SW480 (cell line): ENCODE data around the gene ZNF319.

ENCODE experiments used
- DNase-seq: peaks from one replicate; pipeline ENCODE4 v3.0.0-alpha.2; 2016; ENCODE audit warnings: low spot score

Gene ZNF319

DNA sequence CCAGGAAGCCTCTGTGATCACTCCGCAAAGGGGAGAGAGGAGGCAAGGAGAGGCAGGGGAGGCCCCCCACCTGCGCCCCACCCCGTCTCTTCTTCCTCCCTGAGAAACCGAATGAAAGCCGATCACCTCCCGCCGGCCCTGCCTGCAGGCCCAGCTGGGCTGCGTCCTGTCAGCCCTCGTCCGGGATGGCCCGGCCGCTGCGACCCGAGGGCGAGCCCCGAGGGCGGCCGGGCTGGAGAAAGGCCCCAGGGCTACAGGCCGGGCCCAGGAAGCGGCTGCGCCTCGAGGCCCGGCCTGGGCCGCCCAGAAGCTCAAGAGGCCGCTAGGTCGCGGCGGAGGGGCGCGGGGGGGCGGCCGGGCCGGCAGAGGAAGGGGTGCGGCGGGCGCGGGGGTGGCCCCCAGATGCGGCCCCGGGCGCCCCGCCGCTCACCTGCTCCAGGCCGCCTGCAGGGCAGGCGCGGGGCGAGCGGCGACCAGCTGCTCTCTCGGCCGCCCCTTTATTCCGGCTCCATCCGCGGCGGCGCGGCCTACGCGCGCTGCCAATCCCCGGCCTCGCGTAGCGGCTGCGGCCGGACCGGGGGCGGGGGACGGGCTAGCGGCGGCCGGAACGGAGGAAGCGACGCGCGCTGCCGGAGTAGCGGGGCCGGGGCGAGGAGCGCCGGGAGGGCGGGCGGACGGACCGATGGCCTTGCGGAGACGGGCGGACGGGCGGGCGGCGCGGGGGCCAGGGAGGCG lies at the start of gene ZNF319:
Gene ZNF319, minus strand, starts transcription at position 702 of the 735 bp plus-strand sequence. CDS start 2,407 bp downstream, outside the sequence.
- no peak for DNase-seq

DNA sequence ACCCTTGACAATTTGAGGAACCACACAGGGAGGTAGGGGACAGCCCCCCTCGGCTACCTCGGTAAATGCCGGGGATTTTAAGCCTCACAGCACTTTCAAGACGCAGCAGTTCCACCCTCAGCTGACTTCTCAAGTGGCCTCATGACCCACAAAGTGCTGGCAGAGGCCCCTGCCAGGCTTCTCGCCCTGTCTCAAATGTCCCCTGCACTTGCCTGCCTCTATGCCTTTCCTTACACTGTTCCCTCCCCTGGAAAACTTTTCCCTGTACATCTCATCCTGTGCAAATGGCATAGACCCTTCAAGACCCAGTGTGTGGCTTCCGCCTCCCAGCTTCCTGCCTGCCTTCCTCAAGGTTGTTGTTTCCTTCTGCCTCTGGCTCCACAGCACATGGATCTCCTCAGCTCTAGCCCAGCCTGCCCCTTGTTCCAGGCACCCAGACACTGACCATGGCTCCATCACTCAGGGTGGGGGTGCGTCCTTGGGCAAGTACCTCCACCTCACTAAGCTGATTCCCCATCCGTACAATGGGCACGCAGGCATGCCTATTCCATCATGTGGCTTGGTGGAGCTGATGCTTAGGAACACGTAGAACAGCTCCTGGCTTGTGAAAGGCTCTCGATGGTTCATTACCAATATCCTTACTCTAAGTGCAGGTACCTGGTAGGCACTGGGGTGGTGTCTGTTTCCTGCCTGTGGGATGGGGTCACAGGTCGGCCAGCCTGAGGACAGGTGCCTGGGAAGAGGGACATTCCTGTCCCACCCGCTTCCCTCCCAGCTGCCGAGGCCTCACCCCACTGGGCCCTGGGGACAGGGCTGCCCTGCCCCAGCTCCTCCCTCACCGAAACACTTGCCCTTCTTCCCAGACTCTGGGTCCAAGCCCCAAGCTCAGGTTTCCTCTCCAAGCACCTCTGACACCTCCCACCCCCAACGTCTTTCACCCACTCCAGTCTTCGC lies 49.0 kb upstream of the ZNF319 start:
- no peak for DNase-seq

DNA sequence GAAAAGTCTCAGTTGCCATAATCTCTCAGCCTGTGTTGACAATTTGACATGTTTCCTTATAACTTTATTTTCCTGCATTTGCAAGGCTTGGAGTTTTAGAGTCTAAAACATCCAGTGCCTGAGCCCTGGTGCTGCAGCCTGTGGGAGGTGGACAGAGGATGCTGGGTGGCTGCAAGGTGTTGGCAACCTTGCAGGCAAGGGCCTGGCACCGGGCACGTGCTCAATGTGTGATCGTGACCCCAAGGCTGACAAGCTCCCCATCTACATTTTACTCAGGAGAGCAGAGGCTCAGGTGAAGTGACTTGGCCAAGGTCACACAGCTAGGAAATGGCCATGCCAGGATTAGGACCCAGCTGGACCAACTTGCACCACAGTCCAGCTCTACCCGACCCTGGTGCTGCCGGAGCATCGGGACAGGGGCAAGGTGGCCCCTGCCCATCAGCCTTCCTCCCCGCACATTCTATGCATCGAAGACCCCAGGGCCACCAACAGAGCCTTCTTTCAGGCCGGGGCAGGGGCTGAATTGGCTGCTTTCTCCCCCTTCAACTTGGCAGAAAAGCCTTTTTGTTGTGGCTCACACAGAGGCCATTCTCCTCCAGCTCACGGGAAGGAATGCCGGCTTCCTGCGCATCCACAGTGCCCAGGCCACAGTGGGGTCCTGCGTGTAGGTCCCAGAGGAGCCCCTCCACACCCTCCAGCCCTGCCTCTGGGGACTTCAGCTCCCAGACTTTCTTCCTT lies 48.2 kb upstream of the ZNF319 start:
- no peak for DNase-seq

DNA sequence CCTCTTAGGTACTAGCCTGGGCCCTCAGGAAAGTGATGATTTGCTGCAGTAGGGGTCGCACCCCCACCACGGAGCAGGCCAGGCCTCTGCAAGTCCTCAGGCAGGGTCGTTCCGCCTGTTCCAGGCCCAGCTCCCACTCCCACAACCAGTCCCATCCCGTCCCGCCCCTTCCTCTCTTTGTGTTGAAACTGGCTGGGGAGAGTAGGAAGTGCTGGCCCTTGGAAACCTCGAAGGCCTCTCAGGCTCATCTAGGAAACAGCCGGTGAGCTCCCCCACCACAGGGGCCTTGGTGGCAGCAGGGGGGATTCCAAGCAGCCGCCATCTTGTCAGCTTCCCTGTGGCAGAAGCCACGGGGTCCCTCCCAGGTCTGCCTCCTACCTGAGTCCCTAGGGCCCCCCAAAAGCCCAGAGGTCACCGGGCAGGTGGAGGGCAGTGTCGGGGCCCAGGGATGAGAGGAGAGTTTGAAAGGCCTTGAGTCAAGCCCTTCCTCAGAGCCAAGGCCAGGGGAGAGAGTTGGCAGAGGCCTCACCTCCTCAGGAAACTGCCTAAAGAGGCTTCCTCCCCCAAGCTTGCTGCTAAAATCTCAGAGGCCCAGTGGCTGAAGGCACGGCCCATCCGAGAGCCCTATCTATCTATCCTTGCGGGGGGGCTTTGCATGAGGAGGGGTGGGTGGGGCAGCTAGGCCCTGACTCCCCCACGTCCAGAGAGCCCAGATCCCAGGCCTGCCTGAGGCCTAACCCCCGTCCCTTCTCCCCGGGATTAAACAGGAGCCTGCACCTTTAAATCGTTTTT lies 47.3 kb upstream of the ZNF319 start:
- DNase-seq, result no peak

DNA sequence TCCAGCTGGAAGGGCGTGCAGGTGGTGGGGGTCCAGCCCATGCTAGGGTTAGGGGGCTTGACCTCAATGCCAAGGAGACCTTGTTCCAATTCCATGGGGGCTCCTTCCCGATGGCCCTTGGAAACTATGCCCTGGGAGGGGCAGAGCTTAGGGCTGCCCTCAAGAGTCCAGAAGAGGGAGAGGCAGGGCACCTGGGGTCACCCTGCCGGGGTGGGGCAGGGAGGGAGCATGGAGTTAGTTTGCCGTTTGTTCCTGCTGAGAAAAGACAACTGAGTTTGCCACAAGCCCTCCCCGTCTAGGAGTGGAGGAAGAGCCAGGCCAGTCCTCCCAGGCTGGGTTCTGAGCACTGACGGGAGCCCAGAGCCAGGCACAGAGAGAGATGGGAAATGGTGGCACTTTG lies 46.5 kb upstream of the ZNF319 start:
- no peak for DNase-seq

DNA sequence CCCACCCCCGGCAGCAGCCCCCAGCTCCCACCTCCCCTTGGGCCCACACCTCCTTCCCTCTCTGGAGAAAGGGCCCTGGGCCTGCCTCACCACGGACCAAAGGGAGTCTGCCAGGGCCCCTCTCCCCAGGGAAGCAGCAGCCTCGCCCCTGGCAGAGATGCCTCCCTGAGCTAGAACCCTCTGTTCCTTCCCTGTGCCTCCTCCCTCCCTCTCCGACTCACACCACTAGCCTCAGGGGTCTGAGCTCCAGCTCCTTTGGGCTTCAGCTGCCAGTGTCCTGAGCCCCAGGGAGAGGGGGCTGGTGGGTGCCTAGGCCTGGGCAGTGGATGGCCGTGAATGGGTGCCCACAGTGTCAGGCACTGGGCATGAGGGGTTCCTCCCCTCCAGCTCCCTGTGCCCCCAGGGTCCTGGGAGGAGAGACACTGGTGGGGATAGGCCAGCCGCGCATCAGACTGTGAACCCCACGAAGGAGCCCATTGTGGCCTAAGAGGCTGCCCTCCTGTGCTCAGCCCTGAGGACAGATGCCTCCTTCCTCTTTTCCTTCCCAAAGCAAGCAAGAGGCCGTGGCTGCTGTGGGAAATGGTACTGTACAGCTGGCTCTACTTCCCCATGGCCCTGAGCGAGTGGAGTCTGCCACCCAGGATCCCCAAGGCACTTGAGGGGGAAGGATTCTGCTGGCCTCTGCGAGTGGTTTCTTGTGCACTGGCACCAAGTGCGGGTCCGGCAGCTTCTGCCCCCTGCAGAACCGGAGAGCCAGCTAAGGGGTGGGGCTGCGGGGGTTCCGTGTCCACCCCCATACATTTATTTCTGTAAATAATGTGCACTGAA lies 45.8 kb upstream of the ZNF319 start:
- no peak for DNase-seq

DNA sequence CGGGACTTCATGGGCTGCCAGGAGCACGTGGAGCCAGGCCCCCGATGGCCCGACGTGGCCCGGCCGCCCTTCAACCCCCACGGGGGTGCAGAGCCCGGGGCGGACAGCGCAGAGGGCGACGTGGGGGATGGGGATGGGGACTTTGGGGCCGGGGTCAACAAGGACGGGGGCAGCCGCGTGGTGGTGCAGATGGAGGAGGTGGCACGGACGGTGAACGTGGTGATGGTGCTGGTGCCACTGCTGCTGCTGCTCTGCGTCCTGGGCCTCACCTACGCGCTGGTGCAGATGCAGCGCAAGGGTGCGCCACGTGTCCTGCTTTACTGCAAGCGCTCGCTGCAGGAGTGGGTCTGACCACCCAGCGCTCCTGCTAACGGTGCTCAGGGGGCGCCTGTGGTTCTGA lies 44.6 kb upstream of the ZNF319 start:
- no peak for DNase-seq

DNA sequence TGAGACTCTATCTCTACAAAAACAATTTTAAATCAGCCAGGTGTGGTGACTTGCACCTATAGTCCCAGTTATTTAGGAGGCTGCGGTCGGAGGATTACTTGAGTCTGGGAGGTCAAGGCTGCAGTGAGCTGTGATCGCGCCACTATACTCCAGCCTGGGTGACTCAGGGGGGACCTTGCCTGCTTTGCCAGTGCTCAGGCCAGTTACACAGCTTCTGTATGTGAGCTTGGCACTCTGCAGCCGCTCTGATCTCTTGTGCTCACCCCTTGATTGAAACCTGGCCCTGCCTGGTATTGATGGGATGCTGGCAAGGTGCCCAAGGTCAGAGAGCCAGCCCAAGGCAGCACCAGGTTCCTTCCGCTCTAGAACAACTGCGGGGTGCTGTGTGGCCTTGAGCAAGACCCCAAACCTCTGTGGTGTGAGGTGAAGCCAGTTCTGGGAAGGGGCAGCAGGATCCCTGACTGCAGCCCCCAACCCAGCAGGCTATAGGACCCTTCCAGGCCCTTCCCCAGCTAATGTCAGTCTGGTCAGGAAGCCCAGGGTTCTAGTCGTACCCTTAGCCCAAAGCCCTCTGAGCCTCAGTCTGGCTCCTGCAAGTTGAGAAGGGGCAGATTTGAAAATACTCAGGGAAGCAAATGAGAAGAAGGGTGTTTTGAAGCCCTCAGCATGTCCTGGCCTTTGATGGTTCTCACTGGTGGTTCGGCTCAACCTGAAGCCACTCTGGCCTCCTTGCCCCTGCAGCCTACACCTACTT lies 44.0 kb upstream of the ZNF319 start:
- DNase-seq, result no peak

DNA sequence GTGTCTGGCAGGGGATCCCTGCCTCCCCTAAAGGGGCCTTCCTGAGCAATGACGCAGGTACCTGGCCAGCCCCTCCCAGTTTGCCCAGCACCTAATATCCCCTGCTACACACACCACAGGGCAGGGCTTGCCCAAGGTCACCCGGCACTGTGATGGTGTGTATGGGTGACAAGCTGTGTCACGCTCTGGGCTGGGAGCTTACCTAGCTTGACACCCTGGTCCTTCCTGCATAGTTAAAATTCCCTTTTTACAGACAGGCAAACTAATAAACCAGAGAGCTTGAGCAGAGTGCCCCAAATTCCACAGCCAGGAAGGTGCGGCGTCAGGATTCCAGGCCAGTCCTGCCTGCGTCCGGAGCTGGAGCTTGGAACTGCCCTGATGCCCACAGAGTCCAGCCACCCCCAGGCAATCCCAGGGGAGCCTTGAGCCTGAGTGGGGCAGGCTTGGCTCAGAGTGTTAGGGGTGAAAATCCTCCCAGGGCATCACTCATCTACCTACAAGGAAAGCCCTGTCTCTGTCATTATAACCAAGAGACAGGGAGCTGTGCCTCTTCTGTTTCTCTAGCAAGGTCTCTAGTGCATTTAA lies 43.2 kb upstream of the ZNF319 start:
- DNase-seq, result no peak

DNA sequence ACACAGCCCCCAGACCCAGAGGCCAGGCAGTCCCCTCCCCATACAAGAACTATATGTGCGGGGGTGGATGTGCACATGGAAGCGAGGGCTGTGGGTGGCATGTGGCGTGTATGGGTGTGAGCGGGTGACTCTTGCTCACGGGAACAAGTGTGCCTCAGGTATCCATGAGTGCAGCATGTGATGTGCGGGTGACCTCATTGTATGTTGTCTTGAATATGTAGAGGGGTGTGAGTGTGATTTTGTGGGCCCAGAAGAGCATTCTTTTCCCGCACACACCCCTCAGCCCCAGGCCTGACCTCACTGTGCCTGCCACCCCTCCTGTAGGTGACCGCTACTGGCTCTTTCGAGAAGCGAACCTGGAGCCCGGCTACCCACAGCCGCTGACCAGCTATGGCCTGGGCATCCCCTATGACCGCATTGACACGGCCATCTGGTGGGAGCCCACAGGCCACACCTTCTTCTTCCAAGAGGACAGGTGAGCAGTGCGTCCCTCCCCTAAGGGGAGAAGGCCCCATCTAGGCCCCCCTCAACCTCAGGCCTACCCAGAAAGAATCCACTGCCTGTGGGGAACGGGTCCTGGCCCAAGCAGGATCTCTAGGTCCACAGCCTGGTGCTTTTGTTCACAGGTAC lies 42.5 kb upstream of the ZNF319 start:
- no peak for DNase-seq

DNA sequence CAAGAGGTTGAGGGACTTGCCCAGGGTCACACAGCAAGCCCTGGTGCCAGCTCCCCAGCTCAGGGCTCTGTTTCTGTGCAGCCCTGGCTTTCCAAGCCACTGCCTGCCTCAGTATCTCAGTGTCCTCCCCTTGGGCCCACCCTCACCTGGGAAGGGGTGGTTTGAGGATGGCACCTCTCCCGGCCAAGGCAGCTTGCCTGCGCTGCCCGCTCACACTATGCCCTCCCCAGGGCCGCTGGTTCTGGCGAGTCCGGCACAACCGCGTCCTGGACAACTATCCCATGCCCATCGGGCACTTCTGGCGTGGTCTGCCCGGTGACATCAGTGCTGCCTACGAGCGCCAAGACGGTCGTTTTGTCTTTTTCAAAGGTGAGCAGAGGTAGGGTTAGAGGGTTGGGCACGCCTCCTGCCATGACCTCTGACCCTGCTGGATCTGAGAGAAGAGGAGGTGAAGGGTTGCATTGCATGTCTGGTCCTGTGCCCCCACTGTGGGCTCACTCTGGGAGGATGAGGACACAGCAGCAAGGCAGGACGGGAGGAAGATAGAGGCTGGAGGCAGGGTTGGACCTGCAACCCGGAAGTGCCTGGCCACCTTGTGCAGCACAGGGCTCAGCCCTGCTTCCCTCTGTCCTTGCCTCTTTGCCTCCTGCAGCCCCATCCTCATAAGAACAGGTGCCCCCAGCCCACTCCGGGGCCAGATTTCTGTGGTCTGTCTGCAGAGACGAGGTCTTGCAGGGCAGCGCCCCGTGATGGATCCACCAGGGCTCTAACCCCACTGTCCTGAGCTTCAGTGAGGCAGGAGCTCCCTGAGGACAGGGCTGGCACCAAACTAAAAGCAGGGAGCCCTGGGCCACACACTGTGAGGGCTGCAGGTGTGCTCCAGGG lies 41.8 kb upstream of the ZNF319 start:
- DNase-seq, result no peak

DNA sequence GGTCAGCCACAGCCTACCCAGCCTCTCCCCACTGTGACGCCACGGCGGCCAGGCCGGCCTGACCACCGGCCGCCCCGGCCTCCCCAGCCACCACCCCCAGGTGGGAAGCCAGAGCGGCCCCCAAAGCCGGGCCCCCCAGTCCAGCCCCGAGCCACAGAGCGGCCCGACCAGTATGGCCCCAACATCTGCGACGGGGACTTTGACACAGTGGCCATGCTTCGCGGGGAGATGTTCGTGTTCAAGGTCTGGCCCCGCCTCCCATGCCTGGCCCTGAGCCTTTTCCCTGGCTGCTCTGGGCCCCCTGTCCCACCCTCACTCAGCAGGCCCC lies 41.1 kb upstream of the ZNF319 start:
- DNase-seq, result no peak

DNA sequence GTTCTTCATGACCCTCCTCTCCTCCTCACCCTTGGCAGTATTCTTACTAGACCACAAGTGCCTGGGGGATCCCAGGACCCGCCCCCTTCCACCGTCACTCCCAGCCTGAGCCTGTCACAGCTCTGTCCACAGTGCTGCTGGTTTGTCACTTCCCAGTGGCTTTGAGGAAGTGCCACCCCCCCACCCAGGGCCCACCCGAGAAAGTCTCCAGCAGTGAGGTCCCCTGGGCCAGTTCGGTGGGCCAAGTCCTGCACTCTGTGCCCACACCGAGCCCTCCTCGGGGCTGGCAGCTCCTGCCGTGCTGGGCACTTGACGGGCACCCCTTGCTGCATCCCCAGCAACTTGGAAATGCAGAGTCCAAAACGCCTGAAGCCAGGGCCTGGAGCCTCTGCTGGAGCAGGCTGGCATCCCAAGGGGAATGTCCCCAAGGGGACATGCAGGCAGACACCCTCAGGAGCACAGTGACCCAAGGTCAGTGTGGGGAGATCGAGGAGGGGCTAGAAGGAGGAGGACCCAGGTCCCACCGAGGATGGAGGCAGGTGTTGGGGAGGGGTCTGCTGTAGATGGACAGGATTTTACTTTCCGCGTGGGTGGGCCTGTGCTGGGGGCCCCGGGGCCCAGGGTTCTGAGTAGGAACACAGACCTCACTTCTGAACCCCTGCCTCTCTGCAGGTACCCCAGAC lies 40.6 kb upstream of the ZNF319 start:
- no peak for DNase-seq

DNA sequence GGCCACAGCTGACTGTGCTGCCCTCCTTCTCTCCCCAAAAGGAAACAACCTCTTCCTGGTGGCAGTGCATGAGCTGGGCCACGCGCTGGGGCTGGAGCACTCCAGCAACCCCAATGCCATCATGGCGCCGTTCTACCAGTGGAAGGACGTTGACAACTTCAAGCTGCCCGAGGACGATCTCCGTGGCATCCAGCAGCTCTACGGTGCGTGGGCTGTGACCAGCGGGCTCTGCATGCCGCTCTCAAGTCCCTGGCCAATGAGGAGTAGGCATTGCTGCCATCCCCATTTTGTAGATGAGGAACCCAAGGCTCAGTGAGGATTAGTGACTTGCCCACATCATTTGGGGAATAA lies 40.0 kb upstream of the ZNF319 start:
- no peak for DNase-seq

DNA sequence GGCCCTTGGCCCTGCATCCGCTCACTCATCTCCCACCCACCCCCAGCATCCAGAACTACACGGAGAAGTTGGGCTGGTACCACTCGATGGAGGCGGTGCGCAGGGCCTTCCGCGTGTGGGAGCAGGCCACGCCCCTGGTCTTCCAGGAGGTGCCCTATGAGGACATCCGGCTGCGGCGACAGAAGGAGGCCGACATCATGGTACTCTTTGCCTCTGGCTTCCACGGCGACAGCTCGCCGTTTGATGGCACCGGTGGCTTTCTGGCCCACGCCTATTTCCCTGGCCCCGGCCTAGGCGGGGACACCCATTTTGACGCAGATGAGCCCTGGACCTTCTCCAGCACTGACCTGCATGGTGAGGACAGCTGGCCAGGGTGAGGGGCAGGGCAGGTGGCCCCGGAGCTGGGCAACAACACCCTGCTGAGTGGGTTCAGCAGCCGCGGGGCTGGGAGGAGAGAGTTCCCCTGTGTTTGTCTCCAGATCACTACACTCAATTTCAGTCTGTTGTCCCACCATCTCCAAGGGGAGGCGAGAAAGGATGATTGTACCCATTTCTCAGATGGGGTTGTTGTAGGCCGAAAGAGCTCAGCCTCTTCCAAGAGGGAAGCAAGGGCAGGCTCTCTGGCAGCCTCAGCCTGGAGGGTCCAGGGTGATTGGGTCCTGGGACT lies 39.5 kb upstream of the ZNF319 start:
- no peak for DNase-seq

DNA sequence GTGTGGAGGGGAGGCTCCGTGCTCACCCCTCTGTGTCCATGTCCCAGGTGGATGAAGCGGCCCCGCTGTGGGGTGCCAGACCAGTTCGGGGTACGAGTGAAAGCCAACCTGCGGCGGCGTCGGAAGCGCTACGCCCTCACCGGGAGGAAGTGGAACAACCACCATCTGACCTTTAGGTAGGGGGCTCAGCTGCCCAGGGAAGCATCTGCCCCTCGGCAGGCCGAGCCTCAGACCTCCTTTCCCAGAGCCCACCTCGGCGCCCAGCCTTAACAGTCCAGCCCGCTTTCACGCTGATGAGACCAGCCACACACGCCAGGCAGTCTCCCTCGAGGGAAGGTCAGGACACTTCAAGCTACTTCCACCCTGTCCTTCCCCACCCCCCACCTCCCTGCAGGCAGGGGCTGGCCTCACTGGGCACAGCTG lies 37.8 kb upstream of the ZNF319 start:
- no peak for DNase-seq

DNA sequence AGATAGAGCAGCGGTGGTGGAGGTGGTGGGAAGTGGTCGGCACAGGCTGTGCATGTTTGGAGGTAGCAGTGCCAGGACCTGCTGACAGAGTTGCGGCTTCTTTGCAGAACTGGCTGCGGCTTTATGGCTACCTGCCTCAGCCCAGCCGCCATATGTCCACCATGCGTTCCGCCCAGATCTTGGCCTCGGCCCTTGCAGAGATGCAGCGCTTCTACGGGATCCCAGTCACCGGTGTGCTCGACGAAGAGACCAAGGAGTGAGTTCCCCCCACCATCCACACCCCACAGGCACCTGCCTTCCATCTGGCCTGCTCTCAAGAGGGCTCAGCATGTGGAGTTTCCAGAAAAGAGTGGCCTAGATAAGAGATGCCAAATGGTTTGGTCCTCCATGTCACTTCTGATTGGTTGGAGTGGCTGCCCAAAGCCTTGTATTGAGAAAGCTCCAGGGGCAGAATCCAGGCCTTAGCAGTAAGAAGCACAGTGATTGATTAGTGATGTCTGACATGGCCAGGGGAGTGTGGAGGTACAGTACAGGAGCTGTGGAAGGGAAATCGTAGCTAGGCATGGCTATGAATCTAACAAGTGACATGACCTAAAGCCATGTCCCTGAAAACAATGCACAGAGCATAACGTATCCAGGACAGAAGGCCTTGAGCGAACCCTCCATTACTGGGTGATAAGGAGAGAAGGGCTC lies 37.0 kb upstream of the ZNF319 start:
- no peak for DNase-seq
